Loucy (cell line): ENCODE data around the gene TEAD4.

Experiments used
- H2AFZ ChIP-seq: fragments of 200-600 bp; sonication (generic); 2 replicates; pipeline ENCODE4 v1.6.0; 2016; ENCODE audit warnings: antibody characterized with exemption, mild to moderate bottlenecking, low read length, moderate library complexity
- H3F3A ChIP-seq: fragments of 200-600 bp; 2 replicates; pipeline ENCODE4 v1.6.0; 2016; ENCODE audit warnings: antibody characterized with exemption, low read depth, mild to moderate bottlenecking
- H3K27me3 ChIP-seq: fragments of 200-600 bp; sonication (generic); 2 replicates; pipeline ENCODE4 v1.6.1; 2014; ENCODE audit warnings: low read length, mild to moderate bottlenecking; ENCODE audit not compliant: insufficient read depth, poor library complexity, severe bottlenecking
- H3K36me3 ChIP-seq: fragments of 200-600 bp; sonication (generic); 2 replicates; pipeline ENCODE4 v1.6.1; 2016; ENCODE audit warnings: low read length; ENCODE audit not compliant: insufficient read depth
- H3K4me1 ChIP-seq: fragments of 200-600 bp; sonication (generic); 2 replicates; pipeline ENCODE4 v1.5.1; 2014; ENCODE audit warnings: low read length, mild to moderate bottlenecking; ENCODE audit not compliant: insufficient read depth, poor library complexity, severe bottlenecking
- H3K4me2 ChIP-seq: fragments of 200-600 bp; sonication (generic); 2 replicates; pipeline ENCODE4 v1.6.0; 2014; ENCODE audit warnings: antibody characterized with exemption, low read length, low read depth, mild to moderate bottlenecking; ENCODE audit not compliant: poor library complexity, severe bottlenecking
- H3K4me3 ChIP-seq: fragments of 200-600 bp; sonication (generic); 2 replicates; pipeline ENCODE4 v1.5.1; 2014; ENCODE audit warnings: low read length, mild to moderate bottlenecking, mixed read lengths; ENCODE audit not compliant: poor library complexity, severe bottlenecking
- H3K79me2 ChIP-seq: fragments of 200-600 bp; sonication (generic); 2 replicates; pipeline ENCODE4 v1.6.1; 2014; ENCODE audit warnings: low read length; ENCODE audit not compliant: insufficient read depth
- H3K9ac ChIP-seq: fragments of 200-600 bp; sonication (generic); 2 replicates; pipeline ENCODE4 v1.6.0; 2014; ENCODE audit warnings: mild to moderate bottlenecking, low read depth, low read length, moderate library complexity; ENCODE audit not compliant: poor library complexity, severe bottlenecking
- H3K9me2 ChIP-seq: fragments of 200-600 bp; sonication (generic); replicated peaks from 2 replicates; pipeline ENCODE4 v1.6.1; 2016; ENCODE audit warnings: low read depth, low read length, mixed read lengths
- H3K9me3 ChIP-seq: fragments of 200-600 bp; sonication (generic); 2 replicates; pipeline ENCODE4 v1.6.1; 2014; ENCODE audit warnings: mild to moderate bottlenecking, antibody characterized with exemption, low read length, low read depth; ENCODE audit not compliant: insufficient read depth
- H4K20me1 ChIP-seq: fragments of 200-600 bp; sonication (generic); 2 replicates; pipeline ENCODE4 v1.6.0; 2014; ENCODE audit warnings: antibody characterized with exemption, low read length, mild to moderate bottlenecking; ENCODE audit not compliant: insufficient read depth, poor library complexity, severe bottlenecking
- CTCF ChIP-seq: fragments of 200-600 bp; sonication (generic); conservative IDR thresholded peaks from 2 replicates; pipeline ENCODE4 v1.5.1; 2014; ENCODE audit warnings: mild to moderate bottlenecking, antibody characterized with exemption, low read length
- EZH2phosphoT487 ChIP-seq: fragments of 200-600 bp; IDR thresholded peaks from 2 replicates; pipeline ENCODE4 v1.6.1; 2018; ENCODE audit warnings: antibody characterized with exemption, mild to moderate bottlenecking, moderate library complexity, borderline replicate concordance

TEAD4 gene

GRCh38 chr12:3014641-3015040, 55.4 kb downstream of the TEAD4 start:
- no peaks in the 10 kb centered on the region for H3K36me3 ChIP-seq

GRCh38 chr12:3015356-3015755, 56.2 kb downstream of the TEAD4 start:
- Histone ChIP-seq H3K79me2 (no peaks in the 10 kb centered on the region), H3K36me3 (no peaks in the 10 kb centered on the region), H3K4me3 (no peak overlapping the region), H2AFZ (no peak overlapping the region), H3K9me2 (no peaks in the 10 kb centered on the region), H3F3A (no peaks in the 10 kb centered on the region), H3K9me3 (no peaks in the 10 kb centered on the region), H3K27me3 (no peaks in the 10 kb centered on the region), H3K4me2 (no peak overlapping the region), H3K9ac (no peak overlapping the region), H4K20me1 (no peaks in the 10 kb centered on the region), H3K4me1 (no peaks in the 10 kb centered on the region)
- TF ChIP-seq CTCF, result no peak
- no peak for TF ChIP-seq EZH2phosphoT487

More at GRCh38 chr12:3014641-3015040, 55.4 kb downstream of the TEAD4 start:
- H3K4me1 ChIP-seq, result no peaks in the 10 kb centered on the region
- H2AFZ ChIP-seq, result no peak overlapping the region
- H3F3A ChIP-seq, result no peaks in the 10 kb centered on the region
- TF ChIP-seq CTCF (no peak), EZH2phosphoT487 (no peak)
- no peaks in the 10 kb centered on the region for H3K9me3 ChIP-seq
- no peak overlapping the region for H3K4me2 ChIP-seq
- H3K79me2 ChIP-seq, result no peaks in the 10 kb centered on the region
- no peaks in the 10 kb centered on the region for H3K9me2 ChIP-seq
- H3K27me3 ChIP-seq, result no peaks in the 10 kb centered on the region
- no peaks in the 10 kb centered on the region for H4K20me1 ChIP-seq
- no peak overlapping the region for H3K4me3 ChIP-seq
- H3K9ac ChIP-seq, result no peak overlapping the region

DNA sequence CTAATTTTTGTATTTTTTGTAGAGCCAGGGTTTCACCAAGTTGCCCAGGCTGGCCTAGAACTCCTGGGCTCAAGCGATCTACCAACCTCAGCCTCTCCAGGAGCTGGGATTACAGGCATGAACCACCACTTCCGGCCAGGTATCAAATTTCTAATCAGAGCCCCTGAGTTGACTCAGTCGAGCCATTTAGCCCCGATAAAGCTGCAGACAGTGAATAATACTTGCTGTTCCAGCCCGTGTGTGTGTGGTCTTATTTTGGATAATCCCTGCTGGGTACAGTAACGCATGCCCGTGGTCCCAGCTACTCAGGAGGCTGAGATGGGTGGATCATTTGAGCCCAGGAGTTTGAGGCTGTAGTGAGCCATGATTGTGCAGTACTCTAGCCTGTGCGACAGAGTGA, 57.0 kb downstream of the TEAD4 start:
- no peak for TF ChIP-seq CTCF
- no peak for TF ChIP-seq EZH2phosphoT487
- Histone ChIP-seq H3K27me3 (no peaks in the 10 kb centered on the region), H3K9me2 (no peaks in the 10 kb centered on the region), H4K20me1 (no peaks in the 10 kb centered on the region), H3F3A (no peaks in the 10 kb centered on the region), H3K9ac (no peak overlapping the region), H3K4me3 (no peak overlapping the region), H3K36me3 (no peaks in the 10 kb centered on the region), H2AFZ (no peak overlapping the region), H3K4me1 (no peaks in the 10 kb centered on the region), H3K4me2 (no peak overlapping the region), H3K79me2 (no peaks in the 10 kb centered on the region), H3K9me3 (no peaks in the 10 kb centered on the region)
